Measurements from ENCODE around the gene F2RL3. TPM values are rescaled to one million over a fixed set of nuclear protein-coding genes. Genes with fewer than 3 reads are reported as not detected.

F2RL3 gene
- total RNA-seq, 1 donor from 2014 or later = not detected

DNA sequence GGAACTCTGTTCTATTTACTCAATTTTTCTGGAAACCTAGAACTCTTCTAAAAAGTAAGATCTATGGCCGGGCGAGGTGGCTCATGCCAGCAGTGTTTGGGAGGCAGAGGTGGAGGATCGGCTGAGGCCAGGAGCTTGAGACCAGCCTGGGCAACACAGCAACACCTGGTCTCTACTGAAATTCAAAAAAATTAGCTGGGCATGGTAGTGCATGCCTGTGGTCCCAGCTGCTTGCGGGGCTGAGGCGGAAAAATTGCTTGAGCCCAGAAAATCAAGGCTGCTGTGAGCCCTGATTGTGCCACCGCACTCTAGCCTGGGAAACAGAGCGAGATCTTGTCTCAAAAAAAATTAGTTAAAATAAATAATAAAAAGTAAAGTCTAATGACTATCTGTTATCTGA is 28.6 kb downstream of the F2RL3 start:
- no peak overlapping the region for H3K27ac Mint-ChIP-seq
- no peaks in the 10 kb centered on the region for H3K4me1 Mint-ChIP-seq (ENCODE audit: unreplicated experiment)
- peaks cover 10% of the 10 kb centered on the region for H3K9me3 Mint-ChIP-seq
- no peak for DNase-seq (ENCODE audit: extremely low spot score, unreplicated experiment)
- H3K4me3 Mint-ChIP-seq = no peak overlapping the region
- peaks cover 23% of the 10 kb centered on the region for H3K36me3 Mint-ChIP-seq
- H3K27me3 Mint-ChIP-seq = no peaks in the 10 kb centered on the region
- TF ChIP-seq, protein P1, sequence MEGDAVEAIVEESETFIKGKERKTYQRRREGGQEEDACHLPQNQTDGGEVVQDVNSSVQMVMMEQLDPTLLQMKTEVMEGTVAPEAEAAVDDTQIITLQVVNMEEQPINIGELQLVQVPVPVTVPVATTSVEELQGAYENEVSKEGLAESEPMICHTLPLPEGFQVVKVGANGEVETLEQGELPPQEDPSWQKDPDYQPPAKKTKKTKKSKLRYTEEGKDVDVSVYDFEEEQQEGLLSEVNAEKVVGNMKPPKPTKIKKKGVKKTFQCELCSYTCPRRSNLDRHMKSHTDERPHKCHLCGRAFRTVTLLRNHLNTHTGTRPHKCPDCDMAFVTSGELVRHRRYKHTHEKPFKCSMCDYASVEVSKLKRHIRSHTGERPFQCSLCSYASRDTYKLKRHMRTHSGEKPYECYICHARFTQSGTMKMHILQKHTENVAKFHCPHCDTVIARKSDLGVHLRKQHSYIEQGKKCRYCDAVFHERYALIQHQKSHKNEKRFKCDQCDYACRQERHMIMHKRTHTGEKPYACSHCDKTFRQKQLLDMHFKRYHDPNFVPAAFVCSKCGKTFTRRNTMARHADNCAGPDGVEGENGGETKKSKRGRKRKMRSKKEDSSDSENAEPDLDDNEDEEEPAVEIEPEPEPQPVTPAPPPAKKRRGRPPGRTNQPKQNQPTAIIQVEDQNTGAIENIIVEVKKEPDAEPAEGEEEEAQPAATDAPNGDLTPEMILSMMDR (conservative IDR thresholded peaks at IDR 0.05) = no peak

DNA sequence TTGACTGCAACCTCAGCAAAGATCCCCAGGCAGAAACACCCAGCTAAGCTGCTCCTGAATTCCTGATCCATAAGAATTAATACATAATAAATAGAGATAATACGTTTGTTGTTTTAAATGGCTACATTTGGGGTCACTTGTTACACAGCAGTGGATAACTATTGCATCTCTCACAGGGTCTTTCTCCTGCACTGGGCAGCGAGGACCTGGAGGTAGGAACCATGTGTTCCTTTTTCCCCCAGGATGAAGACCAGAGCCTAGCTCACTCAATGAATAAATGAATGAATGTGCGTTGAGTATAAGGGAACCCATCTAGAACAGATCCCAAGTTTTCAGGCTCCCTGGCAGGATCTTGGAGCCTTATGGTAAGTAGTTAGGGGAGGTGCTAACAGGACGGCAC is 30.7 kb downstream of the F2RL3 start:
- Mint-ChIP-seq H3K9me3 (no peaks in the 10 kb centered on the region), H3K27me3 (no peaks in the 10 kb centered on the region), H3K4me3 (no peak overlapping the region), H3K36me3 (peaks cover 18% of the 10 kb centered on the region), H3K4me1 (ENCODE audit: unreplicated experiment) (no peaks in the 10 kb centered on the region), H3K27ac (no peak overlapping the region)
- no peak for DNase-seq (ENCODE audit: extremely low spot score, unreplicated experiment)
- TF ChIP-seq, protein P1 (conservative IDR thresholded peaks at IDR 0.05) = no peak

DNA sequence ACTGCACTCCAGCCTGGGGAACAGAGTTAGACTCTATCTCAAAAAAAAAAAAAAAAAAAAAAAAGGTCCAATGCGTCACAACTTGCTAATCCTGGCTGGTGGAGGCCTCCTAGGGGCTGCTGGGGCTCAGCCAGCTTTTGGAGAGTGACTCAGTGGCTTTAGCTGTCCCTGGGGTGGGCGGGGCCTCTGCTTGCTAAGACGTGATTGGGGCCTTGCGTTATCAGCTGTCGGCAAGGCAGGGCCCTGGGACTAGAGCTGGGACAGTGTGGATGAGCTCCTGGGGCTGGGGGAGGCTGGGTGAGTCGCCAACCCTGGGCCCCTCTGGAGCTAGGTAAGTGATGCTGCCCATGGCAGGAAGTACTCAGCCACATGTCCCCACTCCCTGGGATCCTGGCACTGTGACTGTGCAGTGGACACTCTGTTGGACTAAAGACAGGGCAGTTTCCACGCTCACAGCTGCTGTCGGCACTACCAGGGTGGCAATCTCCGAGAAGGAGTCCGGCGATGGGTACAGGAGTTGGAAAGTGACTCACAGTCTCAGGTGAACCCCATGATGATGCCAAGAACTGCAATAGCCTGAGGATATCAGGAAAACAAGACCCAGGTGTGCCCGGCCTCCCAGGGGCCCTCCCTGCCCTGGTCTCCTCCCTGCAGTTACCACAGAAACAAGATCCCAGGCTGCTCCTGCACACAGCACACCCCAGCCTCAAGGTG is 32.2 kb downstream of the F2RL3 start:
- no peak for DNase-seq (ENCODE audit: extremely low spot score, unreplicated experiment)
- no peaks in the 10 kb centered on the region for H3K27me3 Mint-ChIP-seq
- H3K36me3 Mint-ChIP-seq = peaks cover 22% of the 10 kb centered on the region
- no peaks in the 10 kb centered on the region for H3K4me1 Mint-ChIP-seq (ENCODE audit: unreplicated experiment)
- TF ChIP-seq, protein P1 (conservative IDR thresholded peaks at IDR 0.05) = no peak
- no peak overlapping the region for H3K4me3 Mint-ChIP-seq
- H3K9me3 Mint-ChIP-seq = no peaks in the 10 kb centered on the region
- no peak overlapping the region for H3K27ac Mint-ChIP-seq

DNA sequence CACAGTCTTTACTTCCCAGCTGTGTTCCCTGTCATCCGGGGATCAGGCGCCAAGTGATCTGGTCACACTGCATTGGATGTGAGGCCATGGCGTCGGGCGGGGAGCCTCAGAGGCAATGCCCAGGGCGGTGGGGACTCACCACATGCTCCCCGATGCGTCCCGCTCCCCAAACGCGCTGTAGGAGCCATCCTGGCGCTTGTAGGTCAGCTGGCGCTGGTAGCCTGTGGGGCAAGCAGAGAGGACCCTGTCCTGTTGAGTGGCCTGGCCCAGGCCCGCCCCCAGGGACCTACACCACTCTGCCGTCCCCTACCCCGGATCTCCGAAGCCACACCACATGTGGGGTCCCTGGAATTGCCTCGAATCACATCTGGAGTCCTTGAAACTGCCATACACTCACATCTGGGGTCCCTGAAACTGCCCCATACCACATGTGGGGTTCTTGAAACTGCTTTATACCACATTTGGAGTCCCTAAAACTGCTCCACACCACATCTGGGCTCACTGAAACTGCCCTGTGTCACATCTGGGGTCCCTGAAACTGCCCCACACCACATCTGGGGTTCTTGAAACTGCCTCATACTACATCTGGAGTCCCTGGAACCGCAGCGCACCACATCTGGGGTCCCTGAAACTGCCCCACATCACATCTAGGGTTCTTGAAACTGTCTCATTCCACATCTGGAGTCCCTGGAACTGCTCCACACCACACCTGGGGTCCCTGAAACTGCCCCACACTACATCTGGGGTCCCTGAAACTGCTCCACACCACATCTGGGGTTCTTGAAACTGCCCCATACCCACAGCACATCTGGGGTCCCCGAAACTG is 33.2 kb downstream of the F2RL3 start:
- Mint-ChIP-seq H3K9me3 (peaks cover 6% of the 10 kb centered on the region), H3K4me1 (ENCODE audit: unreplicated experiment) (no peaks in the 10 kb centered on the region), H3K36me3 (peaks cover 25% of the 10 kb centered on the region), H3K4me3 (no peak overlapping the region), H3K27me3 (no peaks in the 10 kb centered on the region), H3K27ac (no peak overlapping the region)
- TF ChIP-seq, protein P1 (conservative IDR thresholded peaks at IDR 0.05) = no peak
- DNase-seq (ENCODE audit: extremely low spot score, unreplicated experiment) = no peak

DNA sequence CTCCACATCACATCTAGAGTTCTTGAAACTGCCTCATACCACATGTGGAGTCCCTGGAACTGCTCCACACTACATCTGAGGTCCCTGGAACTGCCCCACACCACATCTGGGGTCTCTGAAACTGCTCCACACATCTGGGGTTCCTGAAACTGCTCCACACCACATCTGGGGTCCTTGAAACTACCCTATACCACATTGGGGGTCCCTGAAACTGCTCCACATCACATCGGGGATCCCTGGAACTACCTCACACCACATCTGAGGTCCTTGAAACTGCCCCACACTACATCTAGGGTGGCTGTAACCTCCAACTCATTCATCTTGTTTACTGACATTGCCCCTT is 33.8 kb downstream of the F2RL3 start:
- no peak overlapping the region for H3K4me3 Mint-ChIP-seq
- no peak for DNase-seq (ENCODE audit: extremely low spot score, unreplicated experiment)
- H3K27me3 Mint-ChIP-seq = no peaks in the 10 kb centered on the region
- H3K36me3 Mint-ChIP-seq = peaks cover 30% of the 10 kb centered on the region
- no peaks in the 10 kb centered on the region for H3K4me1 Mint-ChIP-seq (ENCODE audit: unreplicated experiment)
- peaks cover 7% of the 10 kb centered on the region for H3K9me3 Mint-ChIP-seq
- H3K27ac Mint-ChIP-seq = no peak overlapping the region
- TF ChIP-seq, protein P1 (conservative IDR thresholded peaks at IDR 0.05) = no peak

All from type B pancreatic cell (in vitro differentiated cells).